ENCODE data around the gene HBA1. TPM values are rescaled to one million over a fixed set of nuclear protein-coding genes. Genes with fewer than 3 reads are reported as not detected.
"Not testable (repeated sequence)": the region's sequence is repeated elsewhere in the genome, so short reads cannot be mapped to it uniquely, and the experiment has no call there.

HBA1 gene
- 2.6 TPM for polyA plus RNA-seq (2012; ENCODE audit: low read depth, missing spikeins)

DNA sequence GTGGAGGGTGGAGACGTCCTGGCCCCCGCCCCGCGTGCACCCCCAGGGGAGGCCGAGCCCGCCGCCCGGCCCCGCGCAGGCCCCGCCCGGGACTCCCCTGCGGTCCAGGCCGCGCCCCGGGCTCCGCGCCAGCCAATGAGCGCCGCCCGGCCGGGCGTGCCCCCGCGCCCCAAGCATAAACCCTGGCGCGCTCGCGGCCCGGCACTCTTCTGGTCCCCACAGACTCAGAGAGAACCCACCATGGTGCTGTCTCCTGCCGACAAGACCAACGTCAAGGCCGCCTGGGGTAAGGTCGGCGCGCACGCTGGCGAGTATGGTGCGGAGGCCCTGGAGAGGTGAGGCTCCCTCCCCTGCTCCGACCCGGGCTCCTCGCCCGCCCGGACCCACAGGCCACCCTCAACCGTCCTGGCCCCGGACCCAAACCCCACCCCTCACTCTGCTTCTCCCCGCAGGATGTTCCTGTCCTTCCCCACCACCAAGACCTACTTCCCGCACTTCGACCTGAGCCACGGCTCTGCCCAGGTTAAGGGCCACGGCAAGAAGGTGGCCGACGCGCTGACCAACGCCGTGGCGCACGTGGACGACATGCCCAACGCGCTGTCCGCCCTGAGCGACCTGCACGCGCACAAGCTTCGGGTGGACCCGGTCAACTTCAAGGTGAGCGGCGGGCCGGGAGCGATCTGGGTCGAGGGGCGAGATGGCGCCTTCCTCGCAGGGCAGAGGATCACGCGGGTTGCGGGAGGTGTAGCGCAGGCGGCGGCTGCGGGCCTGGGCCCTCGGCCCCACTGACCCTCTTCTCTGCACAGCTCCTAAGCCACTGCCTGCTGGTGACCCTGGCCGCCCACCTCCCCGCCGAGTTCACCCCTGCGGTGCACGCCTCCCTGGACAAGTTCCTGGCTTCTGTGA, at the start of gene HBA1:
HBA1 (plus strand) TSS at position 204 of the 906 bp plus-strand sequence; CDS start at position 241, 37 bp downstream.
- FAIRE-seq; DNase-seq (ENCODE audit: insufficient read length, low spot score): not testable (repeated sequence)

DNA sequence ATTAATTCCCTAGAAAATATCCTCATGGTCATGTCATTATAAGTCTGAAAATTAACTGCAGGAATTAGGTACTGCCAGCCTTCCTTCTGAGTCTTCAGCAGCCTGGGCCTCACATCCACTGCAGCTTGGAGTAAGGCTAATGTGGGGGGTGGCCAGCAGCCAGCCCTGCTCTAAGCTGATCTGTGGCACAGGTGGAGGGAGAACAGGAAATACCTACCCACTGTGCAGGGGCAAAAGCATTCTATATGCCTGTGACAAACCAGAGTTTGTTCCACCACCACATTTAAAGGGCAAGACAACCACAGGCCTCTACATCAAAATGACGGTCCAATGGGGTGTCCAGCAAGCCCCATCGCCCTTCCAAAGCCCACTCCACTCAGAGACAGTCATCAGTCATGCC, 47.4 kb upstream of the HBA1 start:
- FAIRE-seq: no peak
- DNase-seq (ENCODE audit: insufficient read length, low spot score): no peak
- TF ChIP-seq POLR2A (IDR thresholded peaks at IDR 0.05; ENCODE audit: low read depth, low read length) (no peak), TAF1 (IDR thresholded peaks at IDR 0.05; ENCODE audit: low read depth, low read length) (no peak), SPI1 (IDR thresholded peaks at IDR 0.05; ENCODE audit: low read depth, low read length) (no peak), POU2F2 (IDR thresholded peaks at IDR 0.05; ENCODE audit: low read depth, low read length) (no peak), POLR2AphosphoS5 (IDR thresholded peaks at IDR 0.05; ENCODE audit: low read depth, low read length) (no peak), PAX5 (IDR thresholded peaks at IDR 0.05; ENCODE audit: insufficient read depth, low read length, severe bottlenecking) (no peak)

DNA sequence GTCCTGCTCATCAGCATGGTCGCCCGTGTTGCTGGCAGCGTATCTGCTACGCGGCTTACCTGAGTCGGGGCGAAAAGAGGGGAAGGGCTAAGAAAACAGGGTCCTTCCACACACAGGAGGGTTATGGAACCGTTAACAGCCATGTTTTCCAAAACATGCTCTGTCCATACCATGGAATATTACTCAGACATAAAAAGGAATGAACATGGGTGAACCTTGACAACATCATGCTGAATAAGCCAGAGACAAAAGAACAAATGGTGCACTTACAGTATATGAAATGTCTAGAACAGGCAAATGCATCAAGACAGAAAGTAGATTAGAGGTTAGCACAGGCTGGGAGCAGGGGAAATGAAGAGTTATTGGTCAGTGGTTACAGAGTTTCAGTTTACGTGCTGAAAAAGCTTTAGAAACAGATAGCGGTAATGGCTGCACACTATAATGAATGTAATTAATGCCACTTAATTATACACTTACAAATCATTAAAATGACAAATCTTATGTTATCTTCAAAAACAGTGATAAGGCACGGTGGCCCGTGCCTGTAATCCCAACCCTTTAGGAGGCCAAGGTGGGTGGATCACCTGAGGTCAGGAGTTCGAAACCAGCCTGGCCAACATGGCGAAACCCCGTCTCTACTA, 45.8 kb upstream of the HBA1 start:
- TF ChIP-seq PAX5 (IDR thresholded peaks at IDR 0.05; ENCODE audit: insufficient read depth, low read length, severe bottlenecking) (no peak), POU2F2 (IDR thresholded peaks at IDR 0.05; ENCODE audit: low read depth, low read length) (no peak)
- FAIRE-seq (no peak), DNase-seq (ENCODE audit: insufficient read length, low spot score) (no peak)

DNA sequence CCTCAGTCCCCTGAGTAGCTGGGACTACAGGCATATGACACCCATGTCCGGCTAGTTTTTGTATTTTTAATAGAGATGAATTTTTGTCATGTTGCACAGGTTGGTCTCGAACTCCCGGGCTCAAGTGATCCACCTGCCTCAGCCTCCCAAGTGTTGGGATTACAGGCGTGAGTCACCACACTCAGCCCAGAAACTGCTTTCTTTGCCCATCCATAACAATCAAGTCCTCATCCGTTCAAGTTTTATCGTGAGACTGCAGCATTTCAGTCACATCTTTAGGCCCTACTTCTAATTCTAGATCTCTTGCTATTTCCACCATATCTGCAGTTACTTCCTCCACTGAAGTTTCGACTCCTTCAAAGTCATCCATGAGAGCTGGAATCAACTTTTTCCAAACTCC, 44.4 kb upstream of the HBA1 start:
- DNase-seq (ENCODE audit: insufficient read length, low spot score) (no peak), FAIRE-seq (no peak)
- TF ChIP-seq POLR2AphosphoS5 (IDR thresholded peaks at IDR 0.05; ENCODE audit: low read depth, low read length) (no peak), POU2F2 (IDR thresholded peaks at IDR 0.05; ENCODE audit: low read depth, low read length) (no peak), POLR2A (IDR thresholded peaks at IDR 0.05; ENCODE audit: low read depth, low read length) (no peak), SPI1 (IDR thresholded peaks at IDR 0.05; ENCODE audit: low read depth, low read length) (no peak), TAF1 (IDR thresholded peaks at IDR 0.05; ENCODE audit: low read depth, low read length) (no peak), PAX5 (IDR thresholded peaks at IDR 0.05; ENCODE audit: insufficient read depth, low read length, severe bottlenecking) (no peak)

- FAIRE-seq: no peak
- DNase-seq (ENCODE audit: insufficient read length, low spot score): no peak
- TF ChIP-seq SPI1 (IDR thresholded peaks at IDR 0.05; ENCODE audit: low read depth, low read length): no peak
- no peak for TF ChIP-seq POLR2A (IDR thresholded peaks at IDR 0.05; ENCODE audit: low read depth, low read length)
- no peak for TF ChIP-seq POU2F2 (IDR thresholded peaks at IDR 0.05; ENCODE audit: low read depth, low read length)
- no peak for TF ChIP-seq TAF1 (IDR thresholded peaks at IDR 0.05; ENCODE audit: low read depth, low read length)
- no peak for TF ChIP-seq POLR2AphosphoS5 (IDR thresholded peaks at IDR 0.05; ENCODE audit: low read depth, low read length)
- no peak for TF ChIP-seq PAX5 (IDR thresholded peaks at IDR 0.05; ENCODE audit: insufficient read depth, low read length, severe bottlenecking)
Measured at GRCh38 chr16:133716-134115, 42.8 kb upstream of the HBA1 start.

DNA sequence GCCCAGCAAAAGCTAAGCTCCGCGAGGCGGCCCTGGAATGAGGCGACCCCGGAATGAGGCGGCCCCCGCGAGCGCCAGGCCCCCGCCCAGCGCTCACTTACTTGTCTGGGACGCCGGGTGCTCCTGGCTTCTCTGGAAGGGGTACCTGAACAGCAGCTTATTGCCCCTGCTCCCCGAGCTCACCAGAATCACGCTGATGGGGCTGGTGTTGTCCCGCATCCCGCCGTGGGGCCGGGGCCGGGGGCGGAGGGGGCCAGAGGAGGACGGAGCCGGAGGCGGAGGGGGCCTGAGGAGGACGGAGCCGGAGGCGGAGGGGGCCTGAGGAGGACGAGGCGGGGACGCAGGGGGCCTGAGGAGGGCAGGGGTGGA, 38.4 kb upstream of the HBA1 start:
- DNase-seq (ENCODE audit: insufficient read length, low spot score) (no peak), FAIRE-seq (no peak)
- no peak for TF ChIP-seq POLR2A (IDR thresholded peaks at IDR 0.05; ENCODE audit: low read depth, low read length)
- no peak for TF ChIP-seq SPI1 (IDR thresholded peaks at IDR 0.05; ENCODE audit: low read depth, low read length)
- no peak for TF ChIP-seq POLR2AphosphoS5 (IDR thresholded peaks at IDR 0.05; ENCODE audit: low read depth, low read length)
- no peak for TF ChIP-seq PAX5 (IDR thresholded peaks at IDR 0.05; ENCODE audit: insufficient read depth, low read length, severe bottlenecking)
- TF ChIP-seq TAF1 (IDR thresholded peaks at IDR 0.05; ENCODE audit: low read depth, low read length): no peak
- no peak for TF ChIP-seq POU2F2 (IDR thresholded peaks at IDR 0.05; ENCODE audit: low read depth, low read length)

- DNase-seq (ENCODE audit: insufficient read length, low spot score) (no peak), FAIRE-seq (no peak)
- no peak for TF ChIP-seq PAX5 (IDR thresholded peaks at IDR 0.05; ENCODE audit: insufficient read depth, low read length, severe bottlenecking)
Measured at GRCh38 chr16:140175-140857, 36.2 kb upstream of the HBA1 start.

DNA sequence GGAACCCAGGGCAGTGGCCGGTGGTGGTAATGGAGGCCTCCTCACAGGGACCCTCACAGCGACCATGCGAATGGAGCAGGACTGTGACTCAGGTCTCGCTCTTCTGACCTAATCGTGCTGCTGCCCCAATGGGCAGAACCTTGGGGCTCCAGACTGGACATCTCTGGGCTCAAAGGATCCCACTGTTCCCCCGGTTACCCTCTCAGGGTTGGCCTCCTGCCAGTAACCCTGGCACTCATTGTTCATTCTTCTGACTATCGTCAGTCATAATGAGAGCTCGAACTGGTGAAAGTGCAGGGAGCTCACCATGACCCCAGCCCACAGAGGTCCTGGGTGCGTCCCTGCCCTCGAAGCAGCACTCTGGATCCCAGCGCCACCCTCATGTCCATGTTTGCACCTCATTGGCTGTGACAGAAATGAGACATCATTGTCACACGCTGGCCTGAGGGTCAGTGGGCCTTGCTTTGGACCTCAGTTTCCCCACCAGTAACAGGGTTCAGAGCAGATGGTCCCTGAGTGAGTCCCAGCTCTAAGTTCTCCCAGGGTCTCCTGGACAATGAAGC, 34.0 kb upstream of the HBA1 start:
- FAIRE-seq (no peak), DNase-seq (ENCODE audit: insufficient read length, low spot score) (no peak)
- TF ChIP-seq TAF1 (IDR thresholded peaks at IDR 0.05; ENCODE audit: low read depth, low read length) (no peak), SPI1 (IDR thresholded peaks at IDR 0.05; ENCODE audit: low read depth, low read length) (no peak), POLR2A (IDR thresholded peaks at IDR 0.05; ENCODE audit: low read depth, low read length) (no peak), POU2F2 (IDR thresholded peaks at IDR 0.05; ENCODE audit: low read depth, low read length) (no peak), POLR2AphosphoS5 (IDR thresholded peaks at IDR 0.05; ENCODE audit: low read depth, low read length) (no peak), PAX5 (IDR thresholded peaks at IDR 0.05; ENCODE audit: insufficient read depth, low read length, severe bottlenecking) (no peak)

DNA sequence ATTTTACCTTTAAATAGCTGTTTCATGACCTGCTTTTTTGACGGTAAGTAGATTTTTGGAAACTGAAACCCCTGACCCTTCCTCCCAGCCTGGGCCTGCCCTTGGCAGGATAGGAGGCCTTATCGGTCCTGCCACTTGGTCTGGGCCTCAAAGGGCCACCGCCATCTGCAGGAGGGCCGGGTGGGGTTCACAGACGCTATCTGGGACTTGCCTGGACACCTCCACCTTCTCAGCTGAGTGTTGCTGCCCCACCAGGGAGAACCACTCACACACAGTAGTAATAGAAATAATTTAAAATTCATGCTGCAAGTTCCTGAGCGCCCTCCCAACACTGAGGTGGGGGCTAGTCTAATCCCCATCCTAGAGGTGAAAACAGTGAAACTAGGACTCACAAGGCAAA, 33.4 kb upstream of the HBA1 start:
- DNase-seq (ENCODE audit: insufficient read length, low spot score): no peak
- no peak for FAIRE-seq
- TF ChIP-seq POLR2A (IDR thresholded peaks at IDR 0.05; ENCODE audit: low read depth, low read length) (no peak), TAF1 (IDR thresholded peaks at IDR 0.05; ENCODE audit: low read depth, low read length) (no peak)

DNA sequence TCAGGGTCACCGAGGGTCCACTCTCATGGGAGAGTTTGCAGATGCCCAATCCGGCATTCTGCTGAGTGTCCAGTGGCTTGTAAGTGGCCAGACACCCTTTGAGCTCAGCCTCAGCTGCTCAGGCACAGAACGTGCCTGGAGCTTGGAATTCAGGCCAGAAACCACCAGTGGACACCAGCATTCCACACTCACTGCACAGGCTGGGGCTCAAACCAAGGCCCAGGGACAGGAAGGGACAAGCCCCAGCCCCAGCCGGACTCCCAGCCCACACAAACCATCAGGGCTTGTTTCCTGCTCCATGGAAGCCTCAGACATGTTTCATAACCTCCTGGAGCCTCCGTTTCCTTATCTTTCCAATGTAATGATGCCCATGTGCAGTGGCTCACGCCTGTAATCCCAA, 33.0 kb upstream of the HBA1 start:
- DNase-seq (ENCODE audit: insufficient read length, low spot score) (no peak), FAIRE-seq (no peak)
- TF ChIP-seq POLR2AphosphoS5 (IDR thresholded peaks at IDR 0.05; ENCODE audit: low read depth, low read length) (no peak), POLR2A (IDR thresholded peaks at IDR 0.05; ENCODE audit: low read depth, low read length) (no peak), PAX5 (IDR thresholded peaks at IDR 0.05; ENCODE audit: insufficient read depth, low read length, severe bottlenecking) (no peak)

Measured in GM12891 (cell line).